Thyroid gland (tissue), 4 donors: Measurements from ENCODE around the gene LRRTM1.

Experiments
- POLR2A ChIP-seq, 2 donors: fragments of 450-650 bp; IDR thresholded peaks; one replicate each; pipeline ENCODE4 v1.6.1; 2017; ENCODE audit warnings: antibody characterized with exemption in 2 of 2, mild to moderate bottlenecking in 2 of 2, moderate library complexity in 1 of 2
- TF ChIP-seq, protein P1 (sequence below), 6 experiments: fragments of 200-600 bp in 3 of 6; fragments of 450-650 bp in 3 of 6; sonication (generic) in 3 of 6; IDR thresholded peaks; one replicate each; pipeline ENCODE4 v1.5.1; 2016 to 2019; ENCODE audit warnings: antibody characterized with exemption in 6 of 6, mild to moderate bottlenecking in 2 of 6, inconsistent platforms in 1 of 6, moderate library complexity in 1 of 6

DNA sequence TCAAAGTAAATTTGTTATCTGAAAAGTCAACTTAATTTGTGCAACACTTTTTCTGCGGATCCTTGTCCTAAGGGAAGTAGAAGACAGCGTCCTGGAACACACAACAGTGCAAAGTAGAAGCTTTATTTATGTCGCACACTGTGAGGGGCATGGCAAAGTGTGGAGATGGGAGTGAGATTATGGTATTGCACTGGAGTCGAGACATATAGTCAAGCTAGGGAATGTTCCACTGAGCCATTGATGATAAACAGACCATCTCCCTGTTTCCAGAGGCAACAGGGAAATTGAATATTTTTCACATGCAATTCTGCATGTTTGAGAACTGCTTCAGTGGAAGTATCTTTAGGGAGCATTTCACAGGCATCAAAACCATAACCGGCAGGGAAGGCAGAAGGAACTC lies 46.2 kb downstream of the LRRTM1 start:
- TF ChIP-seq, protein P1, sequence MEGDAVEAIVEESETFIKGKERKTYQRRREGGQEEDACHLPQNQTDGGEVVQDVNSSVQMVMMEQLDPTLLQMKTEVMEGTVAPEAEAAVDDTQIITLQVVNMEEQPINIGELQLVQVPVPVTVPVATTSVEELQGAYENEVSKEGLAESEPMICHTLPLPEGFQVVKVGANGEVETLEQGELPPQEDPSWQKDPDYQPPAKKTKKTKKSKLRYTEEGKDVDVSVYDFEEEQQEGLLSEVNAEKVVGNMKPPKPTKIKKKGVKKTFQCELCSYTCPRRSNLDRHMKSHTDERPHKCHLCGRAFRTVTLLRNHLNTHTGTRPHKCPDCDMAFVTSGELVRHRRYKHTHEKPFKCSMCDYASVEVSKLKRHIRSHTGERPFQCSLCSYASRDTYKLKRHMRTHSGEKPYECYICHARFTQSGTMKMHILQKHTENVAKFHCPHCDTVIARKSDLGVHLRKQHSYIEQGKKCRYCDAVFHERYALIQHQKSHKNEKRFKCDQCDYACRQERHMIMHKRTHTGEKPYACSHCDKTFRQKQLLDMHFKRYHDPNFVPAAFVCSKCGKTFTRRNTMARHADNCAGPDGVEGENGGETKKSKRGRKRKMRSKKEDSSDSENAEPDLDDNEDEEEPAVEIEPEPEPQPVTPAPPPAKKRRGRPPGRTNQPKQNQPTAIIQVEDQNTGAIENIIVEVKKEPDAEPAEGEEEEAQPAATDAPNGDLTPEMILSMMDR (IDR thresholded peaks at IDR 0.05) = no peak
- TF ChIP-seq POLR2A (IDR thresholded peaks at IDR 0.05) = no peak
